Cardiac fibroblast (primary cell): ENCODE measurements around the gene LPAR5.
A peak's percentile ranks its signal among the peaks of the same experiment; 100 is the strongest.

ENCODE experiments used
- DNase-seq, 2 donors: peaks; one replicate each; pipeline versions ENCODE4 v3.0.0 to v3.0.0-alpha.2; 2010; ENCODE audit warnings: low read depth in 2 of 2
- H3K4me3 ChIP-seq, 2 donors: replicated peaks in 1 of 2; 1 replicate in 1 of 2; 2 replicates in 1 of 2; pipeline ENCODE4 v1.5.1; 2011; ENCODE audit warnings: low read depth in 2 of 2, low read length in 2 of 2, mild to moderate bottlenecking in 2 of 2, moderate library complexity in 1 of 2
- CTCF ChIP-seq: IDR thresholded peaks from one replicate; pipeline ENCODE4 v1.5.1; 2011; ENCODE audit warnings: low read depth, mild to moderate bottlenecking, low read length, inconsistent platforms

Gene LPAR5

DNA sequence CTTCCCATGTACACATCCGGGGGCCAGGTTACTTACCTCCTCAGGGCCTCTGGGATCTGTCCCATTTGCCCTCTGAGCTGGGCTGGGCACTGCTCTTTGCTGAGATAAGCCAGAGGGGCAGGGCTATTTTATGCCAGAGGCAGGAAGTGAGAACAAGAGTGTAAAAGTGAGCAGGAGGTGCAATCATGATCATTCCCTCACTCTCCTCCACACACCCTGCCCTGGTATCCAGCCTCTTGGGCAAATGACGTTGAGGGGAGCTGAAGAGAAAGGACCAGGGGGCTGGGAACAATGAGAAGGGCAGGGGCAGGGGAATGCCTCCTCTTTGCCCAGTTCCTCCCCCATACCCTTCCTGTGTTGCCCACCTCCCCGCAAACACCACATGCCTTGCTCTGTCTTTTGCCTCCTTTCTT, 4.2 kb downstream of the LPAR5 start:
- no peak overlapping the region for H3K4me3 ChIP-seq
- no peak for DNase-seq
- no peak for TF ChIP-seq CTCF

- no peak overlapping the region for H3K4me3 ChIP-seq
- no peak for TF ChIP-seq CTCF
- DNase-seq = no peak
Observed at GRCh38 chr12:6630736-6631135, 5.0 kb downstream of the LPAR5 start.

DNA sequence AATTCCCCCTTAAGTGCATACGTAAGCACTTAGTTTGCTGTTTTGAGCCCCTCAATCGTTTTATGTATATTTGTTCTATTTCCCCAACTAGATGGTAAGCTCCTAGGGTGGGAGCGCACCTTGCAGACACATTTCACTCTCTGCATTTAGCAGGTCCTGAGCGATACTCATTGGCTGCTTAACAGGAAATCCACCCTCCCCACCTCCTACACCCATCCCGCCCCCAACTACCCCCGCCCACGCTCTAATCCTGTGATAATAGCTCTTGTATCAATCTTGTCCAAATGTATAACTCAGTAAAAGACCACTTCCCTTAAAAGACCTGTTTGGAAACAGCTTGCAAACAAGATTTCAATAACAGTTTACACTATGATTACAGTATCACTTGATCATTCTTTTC, 8.1 kb downstream of the LPAR5 start:
- H3K4me3 ChIP-seq = no peak overlapping the region

DNA sequence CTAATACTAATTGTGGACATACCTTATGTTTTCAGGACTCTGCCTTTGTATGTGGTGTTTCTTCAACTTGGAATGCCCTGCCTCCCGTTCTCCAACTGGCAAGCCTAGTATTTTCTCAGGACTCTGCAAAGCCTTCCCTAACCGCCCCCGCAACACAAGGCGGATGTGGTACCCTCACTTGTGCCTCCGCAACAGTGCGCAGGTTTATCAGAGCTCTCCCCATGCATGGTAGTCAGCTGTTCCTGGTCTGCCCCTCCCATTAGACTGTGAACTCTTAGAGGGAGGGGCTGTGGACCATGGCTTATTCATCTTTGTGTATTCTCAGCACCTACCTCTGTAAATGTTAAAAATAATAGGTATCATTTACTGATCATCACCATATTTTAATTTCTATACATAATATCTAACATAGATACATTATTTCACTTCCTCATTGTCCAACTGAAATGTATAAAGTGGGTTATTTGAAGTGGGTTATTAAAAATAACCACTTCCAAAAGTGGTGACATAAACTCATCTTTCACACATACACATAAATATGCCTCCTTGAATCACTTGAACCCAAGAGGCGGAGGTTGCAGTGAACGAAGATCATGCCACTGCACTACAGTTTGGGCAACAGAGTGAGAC, 9.0 kb downstream of the LPAR5 start:
- TF ChIP-seq CTCF = no peak
- no peak overlapping the region for H3K4me3 ChIP-seq
- DNase-seq = peak in 1 of 2 donors; percentile 31

More for the DNA sequence above, 8.1 kb downstream of the LPAR5 start:
- TF ChIP-seq CTCF = no peak
- no peak for DNase-seq

- no peak for TF ChIP-seq CTCF
- no peak overlapping the region for H3K4me3 ChIP-seq
- no peak for DNase-seq
Observed at GRCh38 chr12:6620885-6621274, 14.9 kb downstream of the LPAR5 start.

DNA sequence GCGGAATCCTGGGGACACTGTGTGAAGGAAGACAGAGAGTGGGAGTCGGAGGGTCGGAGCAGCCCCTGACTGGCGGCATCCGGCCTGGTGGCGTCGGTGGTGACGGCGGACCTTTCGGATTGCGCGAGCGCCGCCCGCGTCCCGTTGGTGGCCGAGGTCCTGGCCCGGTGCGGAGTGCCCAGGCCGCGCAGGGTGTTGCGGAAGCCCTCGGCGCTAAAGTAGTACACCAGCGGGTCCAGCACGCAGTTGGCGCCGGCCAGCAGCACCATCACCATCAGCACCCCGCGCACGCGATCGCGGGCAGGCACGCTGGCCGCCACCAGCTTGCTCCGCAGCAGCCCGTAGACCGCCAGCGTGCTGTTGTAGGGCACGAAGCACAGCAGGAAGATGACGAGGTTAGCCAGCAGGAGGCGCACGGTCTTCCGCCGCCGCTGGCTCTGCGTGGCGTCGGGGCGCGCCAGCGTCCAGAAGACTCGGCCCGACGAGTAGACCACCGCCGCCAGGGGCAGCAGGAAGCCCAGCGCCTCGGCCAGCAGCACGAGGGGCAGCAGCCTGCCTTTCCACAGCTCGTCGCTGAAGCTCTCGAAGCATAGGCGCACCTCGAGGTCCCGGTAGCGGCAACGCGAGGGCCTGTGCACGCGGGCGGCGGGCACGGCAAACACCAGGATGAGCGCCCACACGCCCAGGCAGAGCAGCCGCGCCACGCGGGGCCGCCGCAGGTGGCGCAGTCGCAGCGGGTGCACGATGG, 15.4 kb downstream of the LPAR5 start:
- peak overlapping the region in 1 of 2 donors; percentile 26 for H3K4me3 ChIP-seq
- TF ChIP-seq CTCF = peak; percentile 62
- DNase-seq = peak; percentile 61 to 72
